ENCODE results near the gene RXFP1. TPM values are rescaled to one million over a fixed set of nuclear protein-coding genes. Genes with fewer than 3 reads are reported as not detected.

The RXFP1 gene
- polyA plus RNA-seq, 1 donor from 2014 or later: 0.12 TPM

DNA sequence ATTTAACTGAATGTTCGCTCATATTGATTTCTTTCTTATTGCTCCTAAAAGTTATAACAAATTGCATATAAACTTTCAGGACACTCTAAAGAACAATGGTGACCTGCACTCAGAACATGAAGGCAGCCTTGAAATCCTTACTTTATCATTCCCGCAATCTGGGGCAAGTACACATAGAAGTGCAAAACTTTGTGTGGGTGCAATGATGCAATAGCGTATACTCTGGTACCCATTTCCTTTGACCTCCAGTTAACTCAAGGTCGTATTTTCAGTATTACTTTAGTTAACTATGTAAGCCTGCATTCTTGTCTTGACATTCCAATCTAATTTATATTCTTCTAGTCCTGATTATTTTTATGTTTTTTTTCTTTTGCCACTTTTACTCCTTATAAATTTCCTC lies 85.3 kb downstream of the RXFP1 start:
- no peaks in the 10 kb centered on the region for H3K9me2 ChIP-seq (ENCODE audit: insufficient read depth, low read length)
- no peaks in the 10 kb centered on the region for H3K79me2 ChIP-seq (replicated peaks; ENCODE audit: insufficient read depth, low read length)
- no peak overlapping the region for H3K4me3 ChIP-seq (ENCODE audit: low read length)
- no peaks in the 10 kb centered on the region for H3F3A ChIP-seq (ENCODE audit: insufficient read depth, low read length, poor library complexity, severe bottlenecking)
- no peak overlapping the region for H3K9ac ChIP-seq (ENCODE audit: low read length)
- H2AFZ ChIP-seq (ENCODE audit: low read depth, low read length): no peak overlapping the region
- H3K27ac ChIP-seq (ENCODE audit: low read length): no peak overlapping the region
- peaks cover 5% of the 10 kb centered on the region for H3K9me3 ChIP-seq (ENCODE audit: low read length)
- no peaks in the 10 kb centered on the region for H3K27me3 ChIP-seq (ENCODE audit: insufficient read depth, low read depth, low read length)
- no peaks in the 10 kb centered on the region for H3K36me3 ChIP-seq (ENCODE audit: insufficient read depth, low read length)
- TF ChIP-seq SMC3 (conservative IDR thresholded peaks at IDR 0.05; ENCODE audit: poor library complexity): no peak
- TF ChIP-seq EZH2 (IDR thresholded peaks at IDR 0.05; ENCODE audit: borderline replicate concordance, insufficient read depth, low read length, poor library complexity, severe bottlenecking): no peak
- TF ChIP-seq, protein P1, sequence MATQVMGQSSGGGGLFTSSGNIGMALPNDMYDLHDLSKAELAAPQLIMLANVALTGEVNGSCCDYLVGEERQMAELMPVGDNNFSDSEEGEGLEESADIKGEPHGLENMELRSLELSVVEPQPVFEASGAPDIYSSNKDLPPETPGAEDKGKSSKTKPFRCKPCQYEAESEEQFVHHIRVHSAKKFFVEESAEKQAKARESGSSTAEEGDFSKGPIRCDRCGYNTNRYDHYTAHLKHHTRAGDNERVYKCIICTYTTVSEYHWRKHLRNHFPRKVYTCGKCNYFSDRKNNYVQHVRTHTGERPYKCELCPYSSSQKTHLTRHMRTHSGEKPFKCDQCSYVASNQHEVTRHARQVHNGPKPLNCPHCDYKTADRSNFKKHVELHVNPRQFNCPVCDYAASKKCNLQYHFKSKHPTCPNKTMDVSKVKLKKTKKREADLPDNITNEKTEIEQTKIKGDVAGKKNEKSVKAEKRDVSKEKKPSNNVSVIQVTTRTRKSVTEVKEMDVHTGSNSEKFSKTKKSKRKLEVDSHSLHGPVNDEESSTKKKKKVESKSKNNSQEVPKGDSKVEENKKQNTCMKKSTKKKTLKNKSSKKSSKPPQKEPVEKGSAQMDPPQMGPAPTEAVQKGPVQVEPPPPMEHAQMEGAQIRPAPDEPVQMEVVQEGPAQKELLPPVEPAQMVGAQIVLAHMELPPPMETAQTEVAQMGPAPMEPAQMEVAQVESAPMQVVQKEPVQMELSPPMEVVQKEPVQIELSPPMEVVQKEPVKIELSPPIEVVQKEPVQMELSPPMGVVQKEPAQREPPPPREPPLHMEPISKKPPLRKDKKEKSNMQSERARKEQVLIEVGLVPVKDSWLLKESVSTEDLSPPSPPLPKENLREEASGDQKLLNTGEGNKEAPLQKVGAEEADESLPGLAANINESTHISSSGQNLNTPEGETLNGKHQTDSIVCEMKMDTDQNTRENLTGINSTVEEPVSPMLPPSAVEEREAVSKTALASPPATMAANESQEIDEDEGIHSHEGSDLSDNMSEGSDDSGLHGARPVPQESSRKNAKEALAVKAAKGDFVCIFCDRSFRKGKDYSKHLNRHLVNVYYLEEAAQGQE (IDR thresholded peaks at IDR 0.05; ENCODE audit: borderline replicate concordance): no peak
- TF ChIP-seq, protein P2, sequence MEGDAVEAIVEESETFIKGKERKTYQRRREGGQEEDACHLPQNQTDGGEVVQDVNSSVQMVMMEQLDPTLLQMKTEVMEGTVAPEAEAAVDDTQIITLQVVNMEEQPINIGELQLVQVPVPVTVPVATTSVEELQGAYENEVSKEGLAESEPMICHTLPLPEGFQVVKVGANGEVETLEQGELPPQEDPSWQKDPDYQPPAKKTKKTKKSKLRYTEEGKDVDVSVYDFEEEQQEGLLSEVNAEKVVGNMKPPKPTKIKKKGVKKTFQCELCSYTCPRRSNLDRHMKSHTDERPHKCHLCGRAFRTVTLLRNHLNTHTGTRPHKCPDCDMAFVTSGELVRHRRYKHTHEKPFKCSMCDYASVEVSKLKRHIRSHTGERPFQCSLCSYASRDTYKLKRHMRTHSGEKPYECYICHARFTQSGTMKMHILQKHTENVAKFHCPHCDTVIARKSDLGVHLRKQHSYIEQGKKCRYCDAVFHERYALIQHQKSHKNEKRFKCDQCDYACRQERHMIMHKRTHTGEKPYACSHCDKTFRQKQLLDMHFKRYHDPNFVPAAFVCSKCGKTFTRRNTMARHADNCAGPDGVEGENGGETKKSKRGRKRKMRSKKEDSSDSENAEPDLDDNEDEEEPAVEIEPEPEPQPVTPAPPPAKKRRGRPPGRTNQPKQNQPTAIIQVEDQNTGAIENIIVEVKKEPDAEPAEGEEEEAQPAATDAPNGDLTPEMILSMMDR (IDR thresholded peaks at IDR 0.05; ENCODE audit: poor library complexity, severe bottlenecking): no peak
- TF ChIP-seq TAF1 (IDR thresholded peaks at IDR 0.05; ENCODE audit: low read depth): no peak
- TF ChIP-seq RAD21 (conservative IDR thresholded peaks at IDR 0.05): no peak
- no peak for TF ChIP-seq EP300 (conservative IDR thresholded peaks at IDR 0.05; ENCODE audit: poor library complexity, severe bottlenecking)
- no peak for TF ChIP-seq POLR2AphosphoS5 (IDR thresholded peaks at IDR 0.05)
- TF ChIP-seq MXI1 (conservative IDR thresholded peaks at IDR 0.05; ENCODE audit: poor library complexity, severe bottlenecking): no peak
- no peak overlapping the region for H3K4me2 ChIP-seq (ENCODE audit: low read length)
- H4K20me1 ChIP-seq (ENCODE audit: insufficient read depth): no peaks in the 10 kb centered on the region

DNA sequence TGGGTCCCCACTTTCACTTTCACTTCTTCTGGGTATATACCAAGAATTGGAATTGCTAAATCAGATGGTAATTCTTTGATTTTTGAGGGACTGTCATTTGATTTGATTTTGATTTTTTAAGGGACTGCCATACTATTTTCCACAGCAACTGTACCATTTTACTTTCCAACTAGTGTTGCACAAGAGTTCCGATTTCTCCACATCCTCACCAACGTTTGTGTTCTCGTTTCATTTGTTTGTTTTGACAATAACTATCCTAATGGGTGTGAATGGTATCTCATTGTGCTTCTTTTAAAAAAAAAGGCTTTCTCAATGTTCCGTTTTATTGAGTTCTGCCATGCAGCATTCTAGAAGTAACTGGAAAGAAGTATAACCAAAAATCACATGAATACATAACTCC lies 87.4 kb downstream of the RXFP1 start:
- no peaks in the 10 kb centered on the region for H3K9me2 ChIP-seq (ENCODE audit: insufficient read depth, low read length)
- H4K20me1 ChIP-seq (ENCODE audit: insufficient read depth): no peaks in the 10 kb centered on the region
- no peaks in the 10 kb centered on the region for H3F3A ChIP-seq (ENCODE audit: insufficient read depth, low read length, poor library complexity, severe bottlenecking)
- H3K9ac ChIP-seq (ENCODE audit: low read length): no peak overlapping the region
- H3K27ac ChIP-seq (ENCODE audit: low read length): no peak overlapping the region
- no peak overlapping the region for H2AFZ ChIP-seq (ENCODE audit: low read depth, low read length)
- peaks cover 5% of the 10 kb centered on the region for H3K9me3 ChIP-seq (ENCODE audit: low read length)
- no peak overlapping the region for H3K4me2 ChIP-seq (ENCODE audit: low read length)
- TF ChIP-seq, protein P1 (IDR thresholded peaks at IDR 0.05; ENCODE audit: borderline replicate concordance): no peak
- no peak for TF ChIP-seq TAF1 (IDR thresholded peaks at IDR 0.05; ENCODE audit: low read depth)
- no peak for TF ChIP-seq SMC3 (conservative IDR thresholded peaks at IDR 0.05; ENCODE audit: poor library complexity)
- TF ChIP-seq MXI1 (conservative IDR thresholded peaks at IDR 0.05; ENCODE audit: poor library complexity, severe bottlenecking): no peak
- no peak for TF ChIP-seq EP300 (conservative IDR thresholded peaks at IDR 0.05; ENCODE audit: poor library complexity, severe bottlenecking)
- no peak for TF ChIP-seq POLR2AphosphoS5 (IDR thresholded peaks at IDR 0.05)
- TF ChIP-seq, protein P2 (IDR thresholded peaks at IDR 0.05; ENCODE audit: poor library complexity, severe bottlenecking): no peak
- TF ChIP-seq RAD21 (conservative IDR thresholded peaks at IDR 0.05): no peak
- TF ChIP-seq EZH2 (IDR thresholded peaks at IDR 0.05; ENCODE audit: borderline replicate concordance, insufficient read depth, low read length, poor library complexity, severe bottlenecking): no peak
- H3K36me3 ChIP-seq (ENCODE audit: insufficient read depth, low read length): no peaks in the 10 kb centered on the region
- H3K27me3 ChIP-seq (ENCODE audit: insufficient read depth, low read depth, low read length): no peaks in the 10 kb centered on the region
- H3K4me3 ChIP-seq (ENCODE audit: low read length): no peak overlapping the region
- no peaks in the 10 kb centered on the region for H3K79me2 ChIP-seq (replicated peaks; ENCODE audit: insufficient read depth, low read length)

Measured in neural cell (in vitro differentiated cells).